ENCODE results near the gene SEMA6C.

SEMA6C gene

DNA sequence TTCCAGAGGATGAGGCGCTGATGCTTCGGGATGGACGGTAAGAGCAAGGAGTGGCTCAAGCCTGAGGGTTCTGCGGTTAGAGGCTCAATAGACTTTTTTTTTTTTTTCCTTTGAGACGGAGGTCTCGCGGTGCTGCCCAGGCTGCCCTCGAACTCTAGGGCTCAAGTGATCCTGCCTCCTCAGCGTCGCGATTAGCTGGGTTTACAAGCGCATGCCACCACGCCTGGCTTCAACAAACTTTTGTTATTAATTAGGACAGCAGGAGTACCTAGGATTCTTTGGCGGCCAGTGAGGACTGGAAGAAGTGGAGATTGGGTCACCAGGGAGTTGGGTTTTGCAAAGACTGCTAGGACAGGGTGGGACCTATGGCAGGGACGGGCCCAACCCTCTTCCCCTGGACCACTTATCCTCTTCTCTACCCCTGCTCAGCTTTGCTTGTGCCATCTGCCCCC, 20.1 kb upstream of the SEMA6C start:
- Mint-ChIP-seq H3K36me3 (peaks cover 73% of the 10 kb centered on the region), H3K4me1 (peaks cover 46% of the 10 kb centered on the region), H3K27ac (peak overlapping the region; percentile 95), H3K9me3 (no peaks in the 10 kb centered on the region), H3K4me3 (peak overlapping the region; percentile 92)
- DNase-seq (ENCODE audit: low spot score in 2 of 2), result no peak
- no peak for ATAC-seq

DNA sequence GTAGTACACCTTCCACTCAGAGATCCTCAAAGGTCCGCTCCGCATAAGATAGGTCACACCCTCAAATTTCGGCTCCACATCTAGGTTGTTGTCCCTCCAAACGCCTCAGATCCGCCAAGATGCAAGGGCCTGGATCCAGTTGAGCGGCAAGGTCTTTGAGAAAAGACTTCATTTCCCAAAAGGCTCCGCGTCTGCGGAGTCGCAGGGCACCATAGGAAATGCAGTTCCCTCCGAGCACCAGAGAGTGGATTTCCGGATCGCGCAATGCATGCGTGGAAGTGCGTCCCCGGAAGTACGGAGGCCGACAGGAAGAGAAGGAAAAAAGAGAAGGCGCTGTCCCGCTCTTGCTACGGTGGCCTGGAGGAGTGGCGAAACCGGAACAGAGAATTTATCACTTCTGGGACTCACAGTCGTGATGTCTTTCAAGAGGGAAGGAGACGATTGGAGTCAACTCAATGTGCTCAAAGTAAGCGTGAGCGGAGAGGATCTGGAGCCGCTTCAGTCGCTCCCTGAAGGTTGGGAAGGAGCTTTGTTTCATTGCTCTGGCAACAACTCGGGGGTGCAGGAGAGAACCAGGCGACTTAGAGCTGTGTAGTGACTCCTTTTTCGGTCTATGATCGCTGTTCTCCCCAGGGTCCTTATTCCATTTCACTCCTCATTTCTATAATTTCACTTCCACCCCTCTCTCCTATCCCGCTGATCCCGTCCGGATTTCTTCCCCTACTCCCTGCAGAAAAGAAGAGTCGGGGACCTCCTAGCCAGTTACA, 19.5 kb upstream of the SEMA6C start, which contains the start of the genes LYSMD1 and SCNM1:
Gene LYSMD1, minus strand, starts transcription at position 165 of the 767 bp plus-strand sequence. CDS start 644 bp downstream, outside the sequence.
Gene SCNM1, plus strand, starts transcription at position 407 of the 767 bp plus-strand sequence. Its CDS starts 9 bp downstream, at position 416.
- peaks cover 47% of the 10 kb centered on the region for H3K4me1 Mint-ChIP-seq
- peak; percentile 78 to 97 for DNase-seq (ENCODE audit: low spot score in 2 of 2)
- ATAC-seq, result peak; percentile 95
- H3K36me3 Mint-ChIP-seq, result peaks cover 79% of the 10 kb centered on the region
- H3K9me3 Mint-ChIP-seq, result no peaks in the 10 kb centered on the region
- peak within 1 kb of the TSS; percentile 92 for H3K4me3 Mint-ChIP-seq
- peak within 1 kb of the TSS; percentile 95 for H3K27ac Mint-ChIP-seq

DNA sequence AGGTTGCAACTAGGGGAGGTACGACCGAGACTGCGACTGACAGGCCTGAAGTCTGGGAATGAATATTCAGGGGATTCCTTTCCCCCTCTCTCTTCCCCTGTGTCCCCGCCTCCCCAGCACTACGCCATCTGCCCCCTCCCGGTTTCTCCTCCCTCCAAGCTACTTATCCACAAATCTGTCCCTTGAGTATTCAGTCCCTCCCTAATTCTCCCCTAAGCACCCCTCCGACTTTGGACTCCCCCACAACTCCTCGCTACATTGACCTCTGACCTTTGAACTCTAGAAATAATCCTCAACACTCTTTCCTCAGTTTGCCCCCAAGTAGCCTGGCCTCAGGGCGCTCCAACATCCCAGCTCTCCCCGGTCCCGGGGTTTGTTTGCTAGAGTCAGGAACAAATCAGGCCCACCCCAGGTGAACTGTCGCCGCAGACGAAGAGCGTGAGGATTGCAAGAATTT, 18.9 kb upstream of the SEMA6C start:
- Mint-ChIP-seq H3K9me3 (no peaks in the 10 kb centered on the region), H3K4me1 (peaks cover 48% of the 10 kb centered on the region), H3K36me3 (peaks cover 79% of the 10 kb centered on the region), H3K27ac (peak overlapping the region; percentile 95), H3K4me3 (peak overlapping the region; percentile 92)
- no peak for DNase-seq (ENCODE audit: low spot score in 2 of 2)
- ATAC-seq, result no peak

DNA sequence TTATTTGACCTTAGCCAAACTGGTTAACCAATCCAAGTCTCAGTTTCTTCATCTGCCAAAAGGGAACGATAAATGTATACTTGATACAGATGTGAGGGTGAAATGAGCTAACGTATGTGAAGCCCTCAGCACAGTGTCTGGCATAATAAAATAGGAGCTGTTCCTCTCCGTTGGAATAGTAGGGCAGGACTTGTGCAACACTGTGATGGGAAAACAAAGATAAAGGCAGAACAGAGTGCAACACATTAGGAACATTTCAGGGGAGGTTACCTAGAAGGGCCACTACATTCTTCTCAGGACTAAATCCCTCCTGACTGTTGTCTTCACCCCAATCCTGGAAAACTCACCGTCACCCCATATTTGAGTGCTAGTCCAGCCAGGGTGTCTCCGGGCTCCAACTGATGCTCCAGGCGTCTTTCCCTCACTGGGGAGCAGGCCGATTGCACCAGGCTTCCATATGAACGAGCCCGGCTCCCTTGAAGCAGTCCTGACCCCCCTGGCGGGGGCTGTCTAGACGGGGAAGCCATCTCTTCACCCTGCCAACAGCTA, 18.4 kb upstream of the SEMA6C start:
- peaks cover 79% of the 10 kb centered on the region for H3K36me3 Mint-ChIP-seq
- ATAC-seq (no peak), DNase-seq (ENCODE audit: low spot score in 2 of 2) (no peak)

DNA sequence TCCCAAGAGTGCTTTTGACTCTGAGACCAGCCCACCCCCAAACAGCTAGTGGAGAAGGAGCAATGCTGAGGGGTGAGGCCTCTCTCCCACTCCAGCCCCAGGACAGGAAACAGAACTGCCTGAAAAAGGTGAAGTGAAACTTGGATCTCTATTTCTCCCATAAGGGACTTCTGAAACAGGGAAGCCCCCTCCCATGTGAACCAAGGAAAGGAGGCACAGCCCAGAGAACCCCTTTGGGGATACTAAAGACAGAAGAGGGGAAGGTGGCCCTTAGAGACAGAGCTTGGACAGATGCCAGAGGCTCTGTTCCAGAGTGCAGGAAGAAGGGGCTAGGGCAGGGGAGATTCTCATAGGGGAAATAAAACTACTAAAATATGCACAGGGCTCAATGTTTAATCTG, 12.9 kb upstream of the SEMA6C start:
- H3K4me3 Mint-ChIP-seq, result peak overlapping the region; percentile 100
- DNase-seq (ENCODE audit: low spot score in 2 of 2) (no peak), ATAC-seq (no peak)
- H3K27ac Mint-ChIP-seq, result peak overlapping the region; percentile 100
- H3K36me3 Mint-ChIP-seq, result peaks cover 67% of the 10 kb centered on the region
- H3K9me3 Mint-ChIP-seq, result no peaks in the 10 kb centered on the region
- peaks cover 61% of the 10 kb centered on the region for H3K4me1 Mint-ChIP-seq

More for the DNA sequence above, 18.4 kb upstream of the SEMA6C start:
- H3K4me3 Mint-ChIP-seq, result peak overlapping the region; percentile 92
- H3K4me1 Mint-ChIP-seq, result peaks cover 53% of the 10 kb centered on the region
- H3K27ac Mint-ChIP-seq, result peak overlapping the region; percentile 95
- no peaks in the 10 kb centered on the region for H3K9me3 Mint-ChIP-seq

DNA sequence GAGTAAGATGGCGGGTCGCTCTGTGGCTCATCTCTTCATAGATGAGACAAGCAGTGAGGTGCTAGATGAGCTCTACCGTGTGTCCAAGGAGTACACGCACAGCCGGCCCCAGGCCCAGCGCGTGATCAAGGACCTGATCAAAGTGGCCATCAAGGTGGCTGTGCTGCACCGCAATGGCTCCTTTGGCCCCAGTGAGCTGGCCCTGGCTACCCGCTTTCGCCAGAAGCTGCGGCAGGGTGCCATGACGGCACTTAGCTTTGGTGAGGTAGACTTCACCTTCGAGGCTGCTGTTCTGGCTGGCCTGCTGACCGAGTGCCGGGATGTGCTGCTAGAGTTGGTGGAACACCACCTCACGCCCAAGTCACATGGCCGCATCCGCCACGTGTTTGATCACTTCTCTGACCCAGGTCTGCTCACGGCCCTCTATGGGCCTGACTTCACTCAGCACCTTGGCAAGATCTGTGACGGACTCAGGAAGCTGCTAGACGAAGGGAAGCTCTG, 12.4 kb upstream of the SEMA6C start:
- no peak for ATAC-seq

DNA sequence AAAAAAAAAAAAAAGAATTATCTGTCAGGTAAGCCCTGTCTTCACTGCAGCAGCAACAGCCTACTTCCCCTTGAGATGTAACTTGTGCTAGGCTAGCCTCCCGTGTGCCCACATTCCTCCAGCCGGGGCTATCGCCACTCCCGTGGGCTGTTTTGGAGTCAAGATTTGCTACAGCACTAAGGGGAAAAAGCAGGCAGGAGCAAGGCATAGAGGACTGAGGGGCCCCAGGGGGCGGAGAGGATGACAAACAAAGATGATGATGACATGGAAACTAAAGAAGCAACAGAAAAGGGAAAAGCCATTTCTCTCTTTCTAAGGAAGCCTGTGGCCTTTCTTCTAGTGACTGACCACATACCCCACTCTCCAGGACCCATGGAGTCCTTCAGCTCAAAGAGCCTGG, 11.9 kb upstream of the SEMA6C start:
- Mint-ChIP-seq H3K9me3 (no peaks in the 10 kb centered on the region), H3K4me3 (peak overlapping the region; percentile 100), H3K36me3 (peaks cover 67% of the 10 kb centered on the region), H3K4me1 (peaks cover 61% of the 10 kb centered on the region), H3K27ac (peak overlapping the region; percentile 100)
- DNase-seq (ENCODE audit: low spot score in 2 of 2), result no peak
- ATAC-seq, result peak; percentile 51

More for the DNA sequence above, 12.4 kb upstream of the SEMA6C start:
- Mint-ChIP-seq H3K4me3 (peak overlapping the region; percentile 100), H3K9me3 (no peaks in the 10 kb centered on the region), H3K27ac (peak overlapping the region; percentile 100), H3K36me3 (peaks cover 67% of the 10 kb centered on the region), H3K4me1 (peaks cover 61% of the 10 kb centered on the region)
- DNase-seq (ENCODE audit: low spot score in 2 of 2), result no peak

DNA sequence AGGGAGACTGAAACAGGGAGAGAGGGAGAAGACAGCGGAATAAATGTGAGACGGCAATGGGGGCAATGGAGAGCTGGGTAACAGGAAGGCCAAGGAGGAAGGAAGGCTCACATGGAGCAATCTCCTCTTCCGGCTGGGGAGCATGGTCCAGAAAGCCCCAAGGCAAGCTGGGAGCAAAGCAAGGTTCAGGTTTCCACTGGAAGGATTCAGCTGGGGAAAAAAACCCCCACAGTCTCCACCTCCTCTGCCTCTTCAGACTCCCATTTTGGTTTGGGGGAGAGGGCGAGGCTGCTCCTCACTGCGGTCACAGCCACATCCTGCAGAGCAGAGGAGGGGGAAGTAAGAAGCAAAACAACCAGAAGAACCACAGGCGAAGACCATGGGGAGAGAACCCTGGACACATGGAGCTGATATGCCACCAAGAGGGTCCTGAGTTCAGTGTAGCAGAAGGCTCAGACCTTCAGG, 10.7 kb upstream of the SEMA6C start:
- H3K36me3 Mint-ChIP-seq, result peaks cover 58% of the 10 kb centered on the region
- DNase-seq (ENCODE audit: low spot score in 2 of 2), result peak in 1 of 2 donors; percentile 71

DNA sequence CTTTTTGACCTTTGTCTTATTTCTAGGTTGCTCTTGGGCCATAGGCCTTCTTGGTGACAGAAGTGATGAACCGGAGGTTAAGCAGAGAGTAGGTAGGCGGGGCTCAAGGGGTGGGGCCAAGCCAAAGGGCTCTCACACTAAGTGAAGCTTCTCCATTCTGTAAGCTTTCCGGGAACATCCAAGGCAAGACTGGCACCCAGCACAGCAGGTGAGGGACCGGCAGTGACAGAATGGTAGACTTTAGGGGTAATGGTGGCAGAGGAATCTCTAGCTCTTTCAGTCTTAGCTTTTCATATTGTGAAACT, 10.0 kb upstream of the SEMA6C start, which contains the start of gene TNFAIP8L2:
Gene TNFAIP8L2, plus strand, starts transcription at position 135 of the 305 bp plus-strand sequence. CDS start 2,049 bp downstream, outside the sequence.
- Mint-ChIP-seq H3K36me3 (peaks cover 52% of the 10 kb centered on the region), H3K27ac (peak within 1 kb of the TSS; percentile 100), H3K4me1 (peaks cover 47% of the 10 kb centered on the region), H3K9me3 (no peaks in the 10 kb centered on the region), H3K4me3 (peak within 1 kb of the TSS; percentile 100)
- DNase-seq (ENCODE audit: low spot score in 2 of 2) (peak in 1 of 2 donors; percentile 85), ATAC-seq (peak; percentile 91)

More for the DNA sequence above, 10.7 kb upstream of the SEMA6C start:
- ATAC-seq, result peak; percentile 44
- Mint-ChIP-seq H3K4me1 (peaks cover 53% of the 10 kb centered on the region), H3K4me3 (peak overlapping the region; percentile 100), H3K9me3 (no peaks in the 10 kb centered on the region), H3K27ac (peak overlapping the region; percentile 100)

DNA sequence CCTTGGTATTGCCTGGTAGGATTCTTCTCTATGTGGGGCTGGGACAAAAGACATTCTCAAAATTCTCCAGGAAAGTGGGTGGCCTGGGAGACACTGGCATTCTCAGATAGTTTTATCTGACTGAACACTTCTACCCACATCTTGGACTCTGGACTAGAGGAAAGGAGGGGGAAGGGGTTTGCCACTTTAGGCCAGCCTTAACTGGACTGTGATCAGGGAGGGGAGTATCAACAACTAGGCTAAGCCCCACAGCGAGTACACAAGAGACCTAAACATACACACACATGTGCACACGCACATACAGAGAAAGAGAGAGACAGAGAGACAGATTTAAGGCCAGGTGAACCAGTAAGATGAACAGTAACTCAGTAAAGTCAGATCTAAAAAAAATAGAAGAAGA, 1.2 kb upstream of the SEMA6C start:
- Mint-ChIP-seq H3K4me3 (peak overlapping the region; percentile 80), H3K4me1 (peaks cover 30% of the 10 kb centered on the region), H3K36me3 (no peaks in the 10 kb centered on the region), H3K9me3 (no peaks in the 10 kb centered on the region), H3K27ac (no peak overlapping the region)
- DNase-seq (ENCODE audit: low spot score in 2 of 2) (no peak), ATAC-seq (no peak)

DNA sequence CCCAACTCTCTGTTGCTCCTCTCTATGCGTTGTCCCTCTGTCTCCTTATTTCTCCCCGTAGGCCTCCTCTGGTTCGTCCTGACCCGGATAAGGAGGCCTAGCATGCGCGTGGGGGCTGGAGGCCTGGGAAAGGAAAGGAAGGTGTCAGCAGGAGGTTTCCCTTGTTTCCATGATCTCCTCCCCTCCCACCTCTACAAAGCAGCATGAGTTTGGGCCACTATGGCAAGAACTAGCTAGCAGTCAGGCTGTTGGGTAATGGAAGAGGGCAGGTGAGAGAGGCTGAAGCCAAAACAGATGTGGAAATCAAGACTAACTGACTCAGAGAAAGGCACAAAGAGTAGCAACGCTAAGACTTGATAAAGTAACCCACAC, 687 bp upstream of the SEMA6C start:
- peaks cover 30% of the 10 kb centered on the region for H3K4me1 Mint-ChIP-seq
- DNase-seq (ENCODE audit: low spot score in 2 of 2) (no peak), ATAC-seq (no peak)
- H3K36me3 Mint-ChIP-seq, result no peaks in the 10 kb centered on the region
- H3K4me3 Mint-ChIP-seq, result peak overlapping the region; percentile 80
- peak overlapping the region; percentile 64 for H3K27ac Mint-ChIP-seq
- no peaks in the 10 kb centered on the region for H3K9me3 Mint-ChIP-seq

DNA sequence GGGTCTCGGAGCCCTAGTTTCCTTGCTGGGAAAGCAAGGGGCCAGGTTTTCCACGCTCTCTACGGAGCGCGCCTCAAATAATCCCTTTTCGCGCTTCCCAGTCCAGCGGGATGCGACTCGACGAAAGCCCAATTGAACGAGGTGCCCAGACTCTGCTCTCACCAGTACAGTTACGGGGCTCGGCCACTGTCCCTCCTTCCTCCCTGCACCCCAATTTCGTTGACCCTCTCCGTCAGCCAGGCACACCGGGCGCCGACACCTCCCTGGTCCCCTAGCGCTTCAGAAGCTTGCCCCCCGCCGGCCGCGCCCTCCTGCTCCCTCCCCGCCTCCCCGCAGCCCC, 389 bp downstream of the SEMA6C start:
- H3K27ac Mint-ChIP-seq, result peak overlapping the region; percentile 64

DNA sequence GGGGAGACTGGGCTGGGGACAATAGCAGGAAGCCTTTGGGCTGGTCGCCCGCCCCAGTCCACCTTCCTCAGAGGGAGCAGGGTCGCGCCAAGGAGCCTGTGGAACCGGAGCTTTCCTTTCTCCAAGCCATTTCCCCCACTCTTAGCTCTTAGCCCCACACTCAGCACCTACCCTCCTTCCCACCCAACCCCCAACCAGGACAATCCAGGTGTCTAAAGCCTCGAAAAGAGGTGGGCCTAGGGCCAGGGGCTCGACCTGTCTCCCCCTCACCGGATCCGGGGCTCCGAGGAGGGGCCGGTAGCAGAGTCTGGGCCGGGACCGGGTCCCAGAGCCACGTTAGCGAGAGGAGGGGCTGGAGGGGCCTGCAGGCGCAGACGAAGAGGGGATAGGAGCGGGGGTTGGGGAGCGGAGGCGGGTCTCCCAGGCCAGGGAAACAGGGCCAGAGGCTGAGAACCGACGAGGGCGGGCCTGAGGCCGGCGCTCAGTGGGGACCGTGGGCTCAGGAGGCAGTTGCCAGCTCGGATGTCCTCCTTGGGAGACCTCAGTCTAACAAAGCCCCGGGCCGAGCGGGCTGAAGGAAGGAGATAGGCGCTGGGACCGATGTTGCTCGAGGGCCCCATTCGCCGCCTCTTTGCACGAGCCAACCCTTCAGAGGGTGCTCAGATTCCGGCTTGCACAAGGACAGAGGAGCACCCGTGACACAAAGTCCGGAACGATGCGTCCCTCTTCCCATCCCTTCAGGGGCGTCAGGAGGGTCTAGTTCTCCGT, 943 bp downstream of the SEMA6C start:
- H3K27ac Mint-ChIP-seq, result no peak overlapping the region
- DNase-seq (ENCODE audit: low spot score in 2 of 2) (no peak), ATAC-seq (no peak)
- H3K36me3 Mint-ChIP-seq, result no peaks in the 10 kb centered on the region
- H3K4me3 Mint-ChIP-seq, result peak overlapping the region; percentile 80
- H3K9me3 Mint-ChIP-seq, result no peaks in the 10 kb centered on the region
- peaks cover 30% of the 10 kb centered on the region for H3K4me1 Mint-ChIP-seq

More for the DNA sequence above, 389 bp downstream of the SEMA6C start:
- H3K9me3 Mint-ChIP-seq, result no peaks in the 10 kb centered on the region
- peaks cover 30% of the 10 kb centered on the region for H3K4me1 Mint-ChIP-seq
- DNase-seq (ENCODE audit: low spot score in 2 of 2) (no peak), ATAC-seq (peak; percentile 2)
- peak overlapping the region; percentile 80 for H3K4me3 Mint-ChIP-seq
- H3K36me3 Mint-ChIP-seq, result no peaks in the 10 kb centered on the region

DNA sequence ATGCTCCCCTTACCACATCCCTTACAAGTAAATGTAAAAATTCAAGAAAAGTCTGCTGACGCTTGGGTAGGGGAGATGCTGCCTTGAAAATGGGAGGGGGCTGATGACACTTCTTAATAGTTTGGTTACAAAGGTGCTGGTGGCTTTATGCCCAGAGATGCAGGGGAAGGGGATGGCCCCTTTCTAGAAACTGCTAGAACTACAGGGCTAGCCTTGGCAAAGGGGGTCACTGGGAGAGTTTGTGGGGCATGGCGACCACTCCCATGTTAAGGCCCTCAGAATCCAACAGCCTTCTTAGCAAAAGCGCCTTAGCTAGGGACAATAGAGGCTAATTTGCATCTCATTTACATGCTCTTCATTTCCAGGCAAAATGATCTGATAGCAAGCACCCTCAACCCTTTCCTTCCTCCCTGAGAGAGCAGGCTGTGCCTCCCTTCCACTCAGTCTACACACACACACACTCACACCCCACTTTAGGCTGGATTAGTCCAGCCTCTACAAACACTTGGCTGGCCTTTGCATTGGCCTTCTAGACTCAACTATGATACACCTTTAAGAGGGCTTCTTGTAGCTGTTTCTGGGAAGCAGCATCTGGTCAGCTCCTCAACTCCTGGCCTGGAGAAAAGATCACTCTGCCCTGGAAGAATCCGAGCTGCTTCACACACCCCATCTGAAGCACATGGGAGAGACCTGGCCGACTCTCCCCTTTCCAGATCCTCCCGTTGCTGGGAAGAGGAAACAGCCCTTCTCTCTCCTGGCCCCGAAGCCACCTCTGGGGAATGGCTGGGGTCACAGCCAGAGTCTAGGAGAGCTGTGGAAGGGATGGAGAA, 1.7 kb downstream of the SEMA6C start:
- Mint-ChIP-seq H3K4me1 (peaks cover 30% of the 10 kb centered on the region), H3K36me3 (no peaks in the 10 kb centered on the region), H3K27ac (no peak overlapping the region), H3K9me3 (no peaks in the 10 kb centered on the region), H3K4me3 (peak overlapping the region; percentile 80)
- no peak for DNase-seq (ENCODE audit: low spot score in 2 of 2)
- ATAC-seq, result no peak

Measured in stimulated activated effector memory CD8-positive, alpha-beta T cell treated with anti-CD3 and anti-CD28 coated beads, Interleukin-12 subunit alpha, Interleukin-12 subunit beta, amount 100 ng/mL, for 72 hours (primary cell).